Fibroblast of skin of right quadriceps (primary cell): ENCODE data around the gene FBXO8.

Experiments used
- DNase-seq: peaks from one replicate; pipeline ENCODE4 v3.0.0-alpha.2; 2013

Gene FBXO8

DNA sequence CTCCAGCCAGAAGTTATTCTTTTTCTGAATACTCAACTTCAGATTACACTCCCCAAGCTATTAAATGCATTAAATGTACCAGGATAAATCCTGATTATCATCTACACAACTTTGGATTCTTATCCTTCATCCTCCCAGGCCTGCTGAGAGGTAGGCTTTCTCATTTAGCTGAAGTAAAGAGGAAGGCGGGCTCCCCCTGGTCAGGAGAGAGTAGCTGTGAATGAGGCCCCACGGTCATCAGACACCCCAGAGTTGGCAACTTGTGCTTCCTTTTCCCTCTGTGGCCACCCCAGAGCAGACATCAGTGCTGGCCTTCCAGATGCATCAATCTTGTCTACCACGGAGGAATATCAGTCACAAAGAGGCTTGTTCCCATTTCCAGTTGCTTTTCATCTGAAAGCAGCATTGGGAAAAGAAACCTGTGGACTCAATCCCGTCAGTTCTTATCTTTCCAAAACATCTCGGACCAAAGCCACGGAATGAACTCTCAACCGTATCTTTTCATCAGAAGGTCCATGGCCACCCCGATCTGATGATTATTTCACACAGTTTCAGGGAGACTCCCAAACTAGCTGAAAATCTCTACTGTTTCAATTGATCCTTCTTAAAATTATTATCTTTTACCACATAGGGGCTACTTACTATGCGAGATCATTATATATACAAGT is 79.2 kb downstream of the FBXO8 start:
- DNase-seq, result no peak

DNA sequence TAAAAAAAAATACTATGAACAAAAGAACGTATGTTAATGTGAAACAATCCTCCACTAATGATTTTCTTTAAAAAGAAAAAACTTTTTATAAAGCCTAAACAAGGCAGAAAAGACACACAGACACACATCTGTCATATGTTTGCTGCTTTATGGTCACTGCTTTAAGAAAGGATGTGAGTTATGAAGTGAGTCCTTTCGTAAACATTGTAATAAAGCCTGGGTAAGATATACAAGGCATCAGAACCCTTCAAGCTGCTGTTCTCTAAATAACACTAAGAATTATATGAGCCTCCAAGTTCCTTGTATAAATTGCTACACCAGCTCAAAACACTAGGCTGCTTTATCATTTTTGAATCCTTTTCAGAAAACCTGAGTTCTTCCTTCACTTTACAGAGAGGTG is 81.6 kb downstream of the FBXO8 start:
- DNase-seq, result no peak

DNA sequence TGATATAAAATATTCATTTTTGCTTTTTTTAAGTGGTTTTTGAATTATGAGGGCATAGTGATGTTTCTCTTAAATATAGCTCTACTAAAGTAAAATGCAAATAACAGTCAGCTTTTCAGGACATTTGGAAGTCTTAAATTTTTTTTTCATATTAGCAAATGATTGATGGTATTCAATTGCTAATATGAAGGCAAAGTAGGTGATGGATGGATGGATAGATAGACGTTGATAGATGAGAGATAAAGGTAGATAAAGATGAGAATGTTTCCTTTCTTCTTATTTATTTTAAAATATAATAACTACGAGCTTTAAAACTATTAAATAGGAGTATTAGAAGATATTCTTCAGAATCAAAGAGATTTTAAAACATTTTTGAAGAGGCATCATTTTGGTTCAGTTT is 83.7 kb downstream of the FBXO8 start:
- DNase-seq, result no peak

DNA sequence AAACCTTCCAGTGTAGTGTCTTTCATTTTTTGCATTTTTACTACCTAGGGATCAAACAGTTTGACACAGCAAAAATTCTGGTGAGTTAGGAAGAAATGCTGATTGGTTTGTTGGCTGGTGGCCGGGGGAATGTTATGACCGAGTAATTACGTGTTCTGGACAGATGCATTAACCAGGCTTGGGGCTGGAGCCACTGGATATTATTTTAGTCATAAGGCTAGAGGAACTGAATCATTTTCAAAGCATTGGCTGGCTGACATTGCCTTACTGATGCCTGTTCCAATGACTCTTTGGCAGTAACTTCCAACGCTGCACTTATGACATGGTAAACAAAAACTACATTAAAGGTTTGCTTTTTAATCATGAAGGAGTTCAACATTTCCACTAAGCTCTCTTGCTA is 84.6 kb downstream of the FBXO8 start:
- DNase-seq, result peak; percentile 82

DNA sequence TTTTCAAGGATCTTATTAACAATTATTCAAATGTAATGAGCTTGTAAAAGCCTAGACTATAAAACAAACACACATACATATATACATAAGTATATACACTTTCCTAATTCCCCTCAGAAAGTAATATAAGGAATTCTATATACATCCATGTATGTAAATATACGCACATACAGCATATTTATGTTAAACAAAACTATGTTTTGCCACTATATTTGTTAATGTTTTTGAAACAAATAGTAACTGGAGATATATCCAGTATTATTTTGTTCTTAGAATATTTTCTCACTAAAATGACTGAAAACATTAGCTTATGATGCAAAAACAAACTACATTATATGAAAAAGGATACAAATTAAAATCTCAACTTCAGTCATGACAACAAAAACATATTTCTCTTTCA is 85.1 kb downstream of the FBXO8 start:
- no peak for DNase-seq

DNA sequence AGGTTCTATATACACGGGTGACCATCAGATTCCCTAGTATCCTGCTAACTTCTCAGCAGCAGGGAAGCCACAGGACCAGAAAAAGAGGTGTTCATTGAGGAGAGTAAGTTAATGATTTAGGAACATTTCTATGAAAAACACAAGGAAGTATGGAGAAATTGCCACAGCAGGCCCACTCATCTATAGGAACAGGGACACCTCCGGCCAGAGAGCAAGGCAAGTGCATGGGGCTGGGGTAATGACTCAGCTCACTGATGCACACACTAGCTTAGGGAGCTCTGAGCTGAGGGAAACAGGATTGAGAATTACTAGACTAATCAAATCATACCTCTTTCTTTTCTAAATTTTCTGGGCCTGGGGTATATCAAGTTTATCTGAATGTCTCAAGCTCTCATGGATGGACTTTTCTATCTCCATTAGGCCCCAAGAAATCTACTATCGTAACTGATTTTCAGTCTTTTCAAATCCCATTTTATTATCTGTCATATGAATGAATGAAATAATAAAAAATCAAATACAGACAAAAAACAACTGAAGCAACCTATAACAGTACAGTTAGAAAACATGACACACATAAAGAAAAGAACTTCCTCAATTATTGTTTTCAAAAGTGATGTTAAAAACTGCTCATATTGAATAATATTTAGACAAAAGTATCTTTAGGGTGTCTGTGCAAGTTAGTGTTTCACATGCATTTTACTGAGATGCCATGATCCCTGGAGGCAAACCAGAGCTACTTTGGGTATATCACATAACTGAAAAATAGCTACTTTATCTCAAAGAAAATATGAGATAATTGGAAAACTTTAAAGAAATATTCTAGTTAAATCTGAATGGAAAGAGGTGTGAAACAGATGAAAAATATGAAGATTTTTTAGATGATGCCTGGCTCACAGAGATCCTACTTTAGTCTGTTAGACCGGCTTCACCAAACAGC is 89.8 kb downstream of the FBXO8 start:
- no peak for DNase-seq

DNA sequence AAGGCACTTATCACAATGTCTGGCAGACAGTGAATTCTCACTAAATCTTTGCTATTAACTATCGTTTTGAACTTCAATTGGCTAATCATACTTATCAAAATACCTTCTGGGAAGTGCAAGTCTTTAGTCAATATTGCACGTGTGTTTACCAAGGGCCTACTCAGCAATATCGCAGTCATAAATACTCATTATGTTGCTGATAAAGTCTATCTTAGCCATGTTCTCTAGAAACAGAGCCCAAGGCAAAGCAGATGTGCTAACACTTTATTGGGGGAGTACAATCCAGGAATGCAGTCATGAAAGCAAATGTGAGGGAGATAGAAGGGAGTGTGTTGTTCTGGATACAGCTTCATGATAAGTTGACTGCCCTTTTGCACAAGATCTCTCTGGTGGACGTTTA is 90.5 kb downstream of the FBXO8 start:
- DNase-seq, result no peak

DNA sequence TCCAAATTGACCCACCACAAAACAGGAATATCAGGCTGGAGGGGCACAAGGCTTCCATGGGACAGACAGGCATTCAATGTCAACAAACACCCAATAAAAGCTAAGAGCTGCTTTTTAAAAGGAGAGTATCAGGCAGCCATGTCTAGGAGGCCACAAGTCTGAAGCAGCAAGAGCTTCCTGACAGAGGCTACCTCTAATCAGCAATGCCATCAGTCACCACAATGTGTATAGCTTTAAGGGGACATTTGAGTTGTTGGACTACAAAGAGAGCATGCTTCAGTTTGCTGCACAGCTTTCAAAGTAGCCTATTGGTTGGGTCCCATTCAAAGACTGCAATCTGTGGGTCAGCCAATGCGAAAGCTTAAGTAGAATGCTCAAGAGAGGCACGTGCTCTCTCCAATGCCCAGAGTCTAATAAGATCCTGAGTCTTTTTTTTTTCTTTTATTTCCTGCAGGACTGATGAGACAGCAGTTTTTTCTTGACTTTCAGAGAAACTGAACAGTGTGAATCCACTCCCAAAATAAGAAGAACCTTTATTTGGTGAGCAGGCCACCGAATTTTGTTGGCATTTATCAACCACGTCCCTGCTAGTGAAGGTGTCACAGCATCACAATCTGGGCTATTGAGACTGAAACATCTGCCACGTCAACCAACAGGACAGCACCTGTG is 92.5 kb downstream of the FBXO8 start:
- no peak for DNase-seq

DNA sequence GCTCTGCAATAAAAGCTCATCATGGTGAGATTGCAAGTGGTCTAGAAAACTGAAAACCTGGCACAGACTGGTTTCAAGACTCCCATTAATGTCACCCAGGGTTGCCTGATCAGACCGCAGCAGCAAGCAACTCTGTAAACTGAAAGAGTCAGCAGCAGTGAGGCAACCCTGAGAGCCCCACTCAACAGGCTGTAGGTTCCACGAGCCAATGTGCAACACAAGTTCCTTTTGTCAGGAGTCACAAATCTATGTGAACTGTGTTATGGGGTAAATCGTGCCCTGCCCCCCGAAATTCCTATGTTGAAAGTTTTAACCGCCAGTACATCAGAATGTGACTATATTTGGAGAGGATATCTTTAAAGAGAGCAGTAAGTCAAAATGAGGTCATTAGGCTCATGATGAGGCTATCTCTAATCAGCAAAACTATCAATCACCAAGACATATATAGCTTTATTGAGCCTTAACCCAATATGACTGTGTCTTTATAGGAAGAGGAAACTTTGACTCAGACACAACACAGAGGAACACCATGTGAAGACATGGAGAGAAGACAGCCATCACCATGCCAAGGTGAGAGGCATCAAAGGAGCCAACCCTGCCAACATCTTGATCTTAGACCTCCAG is 94.0 kb downstream of the FBXO8 start:
- peak; percentile 15 for DNase-seq
